NT2/D1 (cell line): Measurements from ENCODE around the gene TMEM86B.

Experiments
- YY1 ChIP-seq: IDR thresholded peaks from 2 replicates; pipeline ENCODE4 v1.6.1; 2011; ENCODE audit not compliant: insufficient read length, insufficient read depth
- ZNF274 ChIP-seq: IDR thresholded peaks from 2 replicates; pipeline ENCODE4 v1.6.1; 2011; ENCODE audit warnings: mild to moderate bottlenecking, low read depth, low read length

GRCh38 chr19:55229145-55229788 is 704 bp upstream of the TMEM86B start:
- TF ChIP-seq YY1 = no peak
- TF ChIP-seq ZNF274 = no peak
